Ovary (tissue), 9 donors: ENCODE measurements around the gene SCAPER. TPM values are rescaled to one million over a fixed set of nuclear protein-coding genes. Genes with fewer than 3 reads are reported as not detected.
"Not testable (repeated sequence)": the region's sequence is repeated elsewhere in the genome, so short reads cannot be mapped to it uniquely, and the experiment has no call there.

Experiments used
- DNase-seq, 5 donors: peaks; one replicate each; pipeline ENCODE4 v3.0.0-alpha.2; 2019 to 2020
- H3K27ac ChIP-seq, 2 donors: fragments of 200-600 bp; one replicate each; pipeline versions ENCODE4 v1.5.1 to v1.8.0; 2019 to 2022
- H3K27me3 ChIP-seq: fragments of 200-600 bp; one replicate; pipeline ENCODE4 v1.8.0; 2022
- H3K36me3 ChIP-seq: fragments of 200-600 bp; sonication (generic); one replicate; pipeline ENCODE4 v1.5.1; 2019
- H3K4me1 ChIP-seq: one replicate; pipeline ENCODE4 v1.8.1; 2013; ENCODE audit warnings: mild to moderate bottlenecking, moderate library complexity; ENCODE audit not compliant: insufficient read depth
- H3K4me3 ChIP-seq: fragments of 200-600 bp; sonication (generic); one replicate; pipeline ENCODE4 v1.5.1; 2017
- H3K9me3 ChIP-seq, 2 donors: fragments of 200-600 bp in 1 of 2; sonication (generic) in 1 of 2; one replicate each; pipeline versions ENCODE4 v1.5.1 to v1.8.1; 2013 to 2019; ENCODE audit warnings: mild to moderate bottlenecking in 1 of 2, moderate library complexity in 1 of 2
- CTCF ChIP-seq, 3 donors: fragments of 450-650 bp in 2 of 3; fragments of 200-600 bp in 1 of 3; IDR thresholded peaks; one replicate each; pipeline versions ENCODE4 v1.5.1 to v1.8.0; 2016 to 2022; ENCODE audit warnings: antibody characterized with exemption in 3 of 3, mild to moderate bottlenecking in 1 of 3
- EP300 ChIP-seq: sonication (generic); formaldehyde crosslinking; IDR thresholded peaks from one replicate; pipeline ENCODE4 v1.6.1; 2017; ENCODE audit warnings: antibody characterized with exemption
- POLR2A ChIP-seq: fragments of 450-650 bp; IDR thresholded peaks from one replicate; pipeline ENCODE4 v1.6.1; 2017; ENCODE audit warnings: antibody characterized with exemption, mild to moderate bottlenecking, moderate library complexity
- WGBS, 3 donors: extraction: QIAGEN DNeasy Blood & Tissue Kit in 1 of 3; methylation state at CpG; one replicate each; pipeline versions ENCODE4 v1.1.5 to v1.1.7; 2013 to 2017; 5-methylcytosine and 5-hydroxymethylcytosine counted together
- intact Hi-C, 4 donors: fragments of 100-400 bp; cut with DNase I; formaldehyde crosslinking; loops; one replicate each; pipeline versions ENCODE4 v1.11.0 to v1.15.1; 2022 to 2023
- polyA plus RNA-seq, 2 donors: library from polyadenylated mRNA; stranded (reverse); fragments of 200-250 nt in 1 of 2; fragments of 350-450 nt in 1 of 2; fragmentation: Illumina TruSeq in 1 of 2; extraction: RNeasy Lipid Tissue Mini Kit (QIAGEN cat#74804) in 1 of 2; gene quantifications; one replicate each; pipeline ENCODE4 v1.2.3, GENCODE V29; 2013 to 2014
- total RNA-seq, 7 donors: library from RNA; depleted of rRNA in 2 of 7; stranded (reverse); fragments of >200 nt in 2 of 7; fragmentation: NEBNext Ultra II Directional in 3 of 7; extraction: Animal tissue kit (Norgen Biotek cat#: 25700) in 3 of 7; gene quantifications; one replicate each; pipeline versions ENCODE4 v1.1.0 to v1.2.4, GENCODE V29; 2016 to 2023
- donor health status: DM: no; HTN: no; CAD: no; lungs with moderate emphysema.
- donor health status: DM: no; HTN: no; CAD: no.
- donor health status: Bipolar disorder and iron deficiency.
- donor health status: DM: yes; HTN: yes; CAD: no.
- donor health status: DM: no; HTN: no; CAD: no.
- donor health status: DM: yes; HTN: yes; CAD: no.

Gene SCAPER
- total and polyA plus RNA-seq, 9 donors = 13.7 to 45.8 (median 27.9) TPM

- WGBS, 3 donors = 74 to 76% (median 76%) methylated on average over 5 of the region's 5 CpGs
- H3K4me3 ChIP-seq = no peak overlapping the region
- H3K27ac ChIP-seq = no peak overlapping the region
- TF ChIP-seq POLR2A = no peak
- no peak for TF ChIP-seq EP300
- no peak for TF ChIP-seq CTCF (IDR thresholded peaks at IDR 0.05)
- peaks cover 6% of the 10 kb centered on the region for H3K4me1 ChIP-seq
- no peaks in the 10 kb centered on the region for H3K27me3 ChIP-seq
- H3K36me3 ChIP-seq = no peaks in the 10 kb centered on the region
- DNase-seq = no peak
- H3K9me3 ChIP-seq = no peaks in the 10 kb centered on the region
- intact Hi-C loops = no loop called here
These were observed 591.4 kb downstream of the SCAPER start for GRCh38 chr15:76313731-76314130.

GRCh38 chr15:76313175-76313567 lies 592.0 kb downstream of the SCAPER start:
- H3K27ac ChIP-seq, H3K4me1 ChIP-seq, H3K36me3 ChIP-seq, H3K4me3 ChIP-seq, DNase-seq, H3K9me3 ChIP-seq, H3K27me3 ChIP-seq, intact Hi-C loops: not testable (repeated sequence)
- WGBS, 3 donors = 92 to 96% (median 94%) methylated on average over 4 of the region's 4 CpGs

- no peak overlapping the region for H3K27ac ChIP-seq
- H3K36me3 ChIP-seq = no peaks in the 10 kb centered on the region
- H3K9me3 ChIP-seq = no peaks in the 10 kb centered on the region
- no peaks in the 10 kb centered on the region for H3K27me3 ChIP-seq
- peaks cover 6% of the 10 kb centered on the region for H3K4me1 ChIP-seq
- TF ChIP-seq POLR2A = no peak
- no peak for TF ChIP-seq CTCF (IDR thresholded peaks at IDR 0.05)
- TF ChIP-seq EP300 = no peak
- no peak overlapping the region for H3K4me3 ChIP-seq
- WGBS, 3 donors = 80 to 92% (median 84%) methylated on average over 7 of the region's 7 CpGs
- no peak for DNase-seq
- intact Hi-C loops = no loop called here
These were observed 592.5 kb downstream of the SCAPER start for GRCh38 chr15:76312540-76313174.

- H3K36me3 ChIP-seq = no peaks in the 10 kb centered on the region
- peaks cover 6% of the 10 kb centered on the region for H3K4me1 ChIP-seq
- H3K9me3 ChIP-seq = no peaks in the 10 kb centered on the region
- intact Hi-C loops = no loop called here
- WGBS, 3 donors = 0% methylated on average over 51 to 60 of the region's 60 CpGs
- no peaks in the 10 kb centered on the region for H3K27me3 ChIP-seq
- peak within 1 kb of the TSS; percentile 83 for H3K4me3 ChIP-seq
- peak; percentile 84 for TF ChIP-seq POLR2A
- TF ChIP-seq EP300 = no peak
- peak; percentile 96 to 98 (median 96) for DNase-seq
- peak within 1 kb of the TSS; percentile 39 to 63 for H3K27ac ChIP-seq
These were observed 593.8 kb downstream of the SCAPER start, which contains the start of gene ETFA for GRCh38 chr15:76311100-76311953. ETFA (minus strand) TSS chr15:76311469; CDS start chr15:76311388, 81 bp downstream.

GRCh38 chr15:76310475-76311099 lies 594.6 kb downstream of the SCAPER start:
- Histone ChIP-seq H3K27ac (peak overlapping the region; percentile 39 to 63), H3K9me3 (no peaks in the 10 kb centered on the region), H3K36me3 (no peaks in the 10 kb centered on the region), H3K4me1 (peaks cover 6% of the 10 kb centered on the region), H3K27me3 (no peaks in the 10 kb centered on the region), H3K4me3 (peak overlapping the region; percentile 83)
- intact Hi-C loops = no loop called here
- 0 to 1% (median 1%) methylated on average over 16 of the region's 16 CpGs for WGBS, 3 donors
- DNase-seq = peak in 1 of 5 donors; percentile 21
- TF ChIP-seq CTCF (IDR thresholded peaks at IDR 0.05) (no peak), POLR2A (no peak), EP300 (no peak)
